ENCODE data around the gene CHRM5.

The CHRM5 gene

GRCh38 chr15:34064438-34064837 lies 96.1 kb downstream of the CHRM5 start:
- no peak for TF ChIP-seq CTCF (IDR thresholded peaks at IDR 0.05)
- intact Hi-C loops (cut with DNase I; ENCODE audit: low total_unique reads) = loop anchor here (5.0 to 10.0 kb wide), 2 partner anchors 148 to 300 kb away; partner anchors contain the start of genes KATNBL1 and LPCAT4

DNA sequence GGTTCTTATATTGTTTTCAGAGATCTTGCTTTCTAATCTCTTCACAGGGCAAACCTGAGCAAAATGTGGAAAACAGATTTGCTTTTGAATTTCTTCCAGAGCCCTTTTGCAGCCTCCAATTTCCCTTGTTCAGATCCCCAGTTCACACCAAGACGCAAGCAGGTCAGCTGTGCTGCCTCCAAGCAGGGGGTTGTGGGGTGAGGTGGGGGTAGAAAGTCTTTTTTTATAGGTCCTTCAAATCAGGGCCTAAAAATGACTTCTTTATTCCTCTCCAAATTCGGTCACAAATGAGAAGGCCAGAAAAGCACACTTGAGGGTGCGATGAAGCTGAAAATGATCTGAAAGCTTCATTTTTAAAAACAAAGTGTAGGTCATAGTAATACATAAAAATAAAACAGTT lies 97.0 kb downstream of the CHRM5 start:
- Histone ChIP-seq H3K4me3 (no peak overlapping the region), H3K9me3 (no peaks in the 10 kb centered on the region), H3K36me3 (no peaks in the 10 kb centered on the region), H3K27me3 (no peaks in the 10 kb centered on the region), H3K4me1 (no peaks in the 10 kb centered on the region), H3K27ac (no peak overlapping the region)
- intact Hi-C loops (cut with DNase I; ENCODE audit: low total_unique reads) = loop anchor here (10.0 kb wide), 1 partner anchor 300 kb away; the partner anchor contains the start of gene LPCAT4
- no peak for DNase-seq
- TF ChIP-seq CTCF (IDR thresholded peaks at IDR 0.05) = no peak

More at GRCh38 chr15:34064438-34064837, 96.1 kb downstream of the CHRM5 start:
- H3K27me3 ChIP-seq = no peaks in the 10 kb centered on the region
- H3K27ac ChIP-seq = no peak overlapping the region
- no peaks in the 10 kb centered on the region for H3K9me3 ChIP-seq
- H3K4me3 ChIP-seq = no peak overlapping the region
- DNase-seq = no peak
- no peaks in the 10 kb centered on the region for H3K36me3 ChIP-seq
- no peaks in the 10 kb centered on the region for H3K4me1 ChIP-seq

- intact Hi-C loops (cut with DNase I; ENCODE audit: low total_unique reads) = loop anchor here (10.0 kb wide), 1 partner anchor 299 kb away; the partner anchor contains the start of gene LPCAT4
- DNase-seq = no peak
Observed at GRCh38 chr15:34065941-34066340, 97.6 kb downstream of the CHRM5 start.

DNA sequence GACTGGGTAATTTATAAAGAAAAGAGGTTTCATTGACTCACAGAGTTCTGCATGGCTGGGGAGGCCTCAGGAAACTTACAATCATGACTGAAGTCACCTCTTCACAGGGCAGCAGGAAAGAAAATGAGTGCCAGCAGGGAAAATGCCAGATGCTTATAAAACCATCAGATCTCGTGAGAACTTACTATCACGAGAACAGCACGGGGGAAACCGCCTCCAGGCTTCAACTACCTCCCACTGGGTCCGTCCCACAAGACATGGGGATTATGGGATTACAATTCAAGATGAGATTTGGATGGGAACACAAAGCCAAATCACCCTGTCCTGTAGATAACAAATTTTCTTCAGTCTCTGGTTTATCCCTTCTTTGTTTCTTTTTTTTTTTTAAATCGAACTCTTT lies 101.7 kb downstream of the CHRM5 start:
- DNase-seq = no peak
- no peaks in the 10 kb centered on the region for H3K9me3 ChIP-seq
- H3K4me3 ChIP-seq = no peak overlapping the region
- H3K4me1 ChIP-seq = no peaks in the 10 kb centered on the region
- H3K27me3 ChIP-seq = no peaks in the 10 kb centered on the region
- H3K27ac ChIP-seq = no peak overlapping the region
- no peak for TF ChIP-seq CTCF (IDR thresholded peaks at IDR 0.05)
- intact Hi-C loops (cut with DNase I; ENCODE audit: low total_unique reads) = no loop called here
- no peaks in the 10 kb centered on the region for H3K36me3 ChIP-seq

More at GRCh38 chr15:34065941-34066340, 97.6 kb downstream of the CHRM5 start:
- no peak for TF ChIP-seq CTCF (IDR thresholded peaks at IDR 0.05)
- no peaks in the 10 kb centered on the region for H3K9me3 ChIP-seq
- H3K4me3 ChIP-seq = no peak overlapping the region
- no peaks in the 10 kb centered on the region for H3K4me1 ChIP-seq
- H3K36me3 ChIP-seq = no peaks in the 10 kb centered on the region
- H3K27ac ChIP-seq = no peak overlapping the region
- H3K27me3 ChIP-seq = no peaks in the 10 kb centered on the region

DNA sequence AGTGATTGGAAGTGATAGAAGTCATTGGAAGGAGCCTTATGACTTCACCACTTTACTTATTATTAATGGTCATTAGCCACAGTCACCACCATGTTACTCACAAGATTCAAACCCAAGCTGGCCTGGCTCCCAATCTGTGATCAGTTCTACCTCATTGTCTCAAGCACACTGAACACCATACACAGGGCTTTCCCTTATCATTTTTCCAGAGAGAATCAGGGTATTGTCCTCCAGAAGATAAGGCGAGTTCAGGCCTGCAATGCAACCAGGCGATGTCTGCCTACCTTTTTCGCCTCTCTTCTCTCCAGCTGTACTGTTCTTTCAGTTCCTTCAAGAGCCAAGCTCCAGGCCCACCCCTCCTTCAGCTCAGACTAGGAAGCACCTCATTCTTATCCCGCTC lies 108.5 kb downstream of the CHRM5 start:
- H3K27ac ChIP-seq = no peak overlapping the region
- H3K4me3 ChIP-seq = no peak overlapping the region
- no peak for DNase-seq
- no peak for TF ChIP-seq CTCF (IDR thresholded peaks at IDR 0.05)
- peaks cover 0 to 5% (median 0%) of the 10 kb centered on the region in 3 donors for H3K36me3 ChIP-seq
- no peaks in the 10 kb centered on the region for H3K9me3 ChIP-seq
- no peaks in the 10 kb centered on the region for H3K27me3 ChIP-seq
- intact Hi-C loops (cut with DNase I; ENCODE audit: low total_unique reads) = no loop called here
- H3K4me1 ChIP-seq = no peaks in the 10 kb centered on the region

DNA sequence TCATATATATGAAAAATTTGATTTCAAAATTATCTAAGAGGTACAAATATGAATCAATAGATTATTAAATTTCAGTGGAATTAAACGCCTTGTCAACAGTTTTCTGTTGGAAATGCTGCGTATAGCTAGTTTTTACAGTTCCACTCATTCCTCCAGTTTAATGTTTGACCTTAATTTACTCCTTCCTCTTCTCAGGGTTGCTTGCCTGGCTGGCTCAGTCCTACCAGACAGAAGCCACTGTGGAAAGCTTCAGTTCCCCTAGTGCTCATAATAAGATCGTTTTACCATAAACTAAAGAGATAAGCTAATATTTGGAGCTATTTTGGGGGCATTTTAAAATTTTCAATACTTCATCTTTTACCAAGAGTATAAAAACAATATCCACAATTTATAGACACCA lies 110.6 kb downstream of the CHRM5 start:
- TF ChIP-seq CTCF (IDR thresholded peaks at IDR 0.05) = no peak
- Histone ChIP-seq H3K4me3 (no peak overlapping the region), H3K9me3 (no peaks in the 10 kb centered on the region), H3K27ac (no peak overlapping the region), H3K27me3 (no peaks in the 10 kb centered on the region), H3K4me1 (no peaks in the 10 kb centered on the region), H3K36me3 (peaks cover 8 to 23% (median 11%) of the 10 kb centered on the region in 3 donors)
- intact Hi-C loops (cut with DNase I; ENCODE audit: low total_unique reads) = no loop called here
- no peak for DNase-seq

All from tibial artery (tissue), 4 donors.